Cardiac septum (tissue), 1 donor: Measurements from ENCODE around the gene ADAP1. TPM values are rescaled to one million over a fixed set of nuclear protein-coding genes. Genes with fewer than 3 reads are reported as not detected.

Experiments used
- DNase-seq: peaks from one replicate; pipeline ENCODE4 v3.0.0-alpha.2; 2020; ENCODE audit warnings: low spot score
- intact Hi-C: fragments of 100-400 bp; cut with DNase I; formaldehyde crosslinking; loops from one replicate; pipeline ENCODE4 v1.14.0; 2022
- total RNA-seq: library from RNA; stranded (reverse); fragmentation: NEBNext Ultra II Directional; extraction: Animal tissue kit (Norgen Biotek cat#: 25700); gene quantifications from one replicate; pipeline ENCODE4 v1.2.1, GENCODE V29; 2021
- donor health status: DM: no; HTN: no; CAD: no.

Gene ADAP1
- total RNA-seq, 1 donor from 2014 or later: 12.5 TPM

- no peak for DNase-seq
- intact Hi-C loops: no loop called here
Measured at GRCh38 chr7:859359-860030, 95.0 kb downstream of the ADAP1 start.

GRCh38 chr7:857661-858060, 96.8 kb downstream of the ADAP1 start:
- intact Hi-C loops: no loop called here
- no peak for DNase-seq

GRCh38 chr7:856444-857095, 97.9 kb downstream of the ADAP1 start:
- intact Hi-C loops: no loop called here

GRCh38 chr7:855686-856369, 98.7 kb downstream of the ADAP1 start:
- DNase-seq: no peak
- intact Hi-C loops: no loop called here

More at GRCh38 chr7:856444-857095, 97.9 kb downstream of the ADAP1 start:
- DNase-seq: no peak

GRCh38 chr7:854118-854775, 100.2 kb downstream of the ADAP1 start:
- no peak for DNase-seq
- intact Hi-C loops: no loop called here

GRCh38 chr7:853366-854117, 100.9 kb downstream of the ADAP1 start:
- DNase-seq: no peak
- intact Hi-C loops: no loop called here

- no peak for DNase-seq
- intact Hi-C loops: no loop called here
Measured at GRCh38 chr7:851204-851603, 103.3 kb downstream of the ADAP1 start.

- intact Hi-C loops: no loop called here
- DNase-seq: no peak
Measured at GRCh38 chr7:849781-850180, 104.7 kb downstream of the ADAP1 start.

GRCh38 chr7:849145-849544, 105.3 kb downstream of the ADAP1 start:
- intact Hi-C loops: no loop called here
- no peak for DNase-seq

Other genes starting within 250 kb of the ADAP1 start
- 22.1 TPM for gene DNAAF5, start 228.0 kb downstream of the ADAP1 start, total RNA-seq
- gene PRKAR1B, start 227.4 kb downstream of the ADAP1 start, total RNA-seq: 13.5 TPM
- 153 TPM for gene SUN1, start 122.2 kb downstream of the ADAP1 start, total RNA-seq
- 21.3 TPM for gene GET4, start 78.1 kb downstream of the ADAP1 start, total RNA-seq
- 7.3 TPM for gene COX19, start 20.9 kb upstream of the ADAP1 start, total RNA-seq
- not detected for gene CYP2W1, start 28.5 kb upstream of the ADAP1 start, total RNA-seq
- gene GPR146, start 89.9 kb upstream of the ADAP1 start, total RNA-seq: 12.6 TPM
- gene GPER1, start 133.4 kb upstream of the ADAP1 start, total RNA-seq: 2.9 TPM
- gene ZFAND2A, start 205.5 kb upstream of the ADAP1 start, total RNA-seq: 8.8 TPM